GM21786 (cell line): ENCODE measurements around the gene ASTE1.
"Not testable (repeated sequence)": the region's sequence is repeated elsewhere in the genome, so short reads cannot be mapped to it uniquely, and the experiment has no call there.

Experiments
- ATAC-seq: cut with Tn5 transposase; IDR thresholded peaks from one replicate; pipeline ENCODE4 v1.9.1; 2021; ENCODE audit not compliant: unreplicated experiment

ASTE1 gene

GRCh38 chr3:131018970-131019369, 7.7 kb downstream of the ASTE1 start:
- no peak for ATAC-seq

GRCh38 chr3:131009698-131010097, 16.9 kb downstream of the ASTE1 start:
- no peak for ATAC-seq

DNA sequence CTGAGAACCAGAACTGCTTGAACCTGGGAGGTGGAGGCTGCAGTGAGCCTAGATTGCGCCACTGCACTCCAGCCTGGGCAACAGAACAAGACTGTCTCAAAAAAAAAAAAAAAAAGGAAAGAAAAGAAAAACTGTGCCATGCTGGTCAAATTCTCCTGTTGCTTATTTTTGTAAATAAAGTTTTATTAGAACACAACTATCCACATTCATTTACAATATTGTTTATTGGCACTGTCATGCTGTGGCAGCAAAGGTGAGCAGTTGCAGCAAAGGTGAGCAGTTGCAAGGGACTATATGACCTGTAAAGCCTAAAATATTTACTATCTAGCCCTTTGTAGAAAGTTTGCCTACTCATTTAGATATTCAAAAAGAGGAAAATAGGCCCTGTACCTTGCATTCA, 18.3 kb downstream of the ASTE1 start:
- ATAC-seq = no peak

GRCh38 chr3:131007782-131008181, 18.8 kb downstream of the ASTE1 start:
- ATAC-seq = no peak

- no peak for ATAC-seq
Measured at GRCh38 chr3:131007256-131007655, 19.4 kb downstream of the ASTE1 start.

GRCh38 chr3:131004603-131005002, 22.0 kb downstream of the ASTE1 start:
- ATAC-seq = no peak

- no peak for ATAC-seq
Measured at GRCh38 chr3:131001071-131001470, 25.6 kb downstream of the ASTE1 start.

DNA sequence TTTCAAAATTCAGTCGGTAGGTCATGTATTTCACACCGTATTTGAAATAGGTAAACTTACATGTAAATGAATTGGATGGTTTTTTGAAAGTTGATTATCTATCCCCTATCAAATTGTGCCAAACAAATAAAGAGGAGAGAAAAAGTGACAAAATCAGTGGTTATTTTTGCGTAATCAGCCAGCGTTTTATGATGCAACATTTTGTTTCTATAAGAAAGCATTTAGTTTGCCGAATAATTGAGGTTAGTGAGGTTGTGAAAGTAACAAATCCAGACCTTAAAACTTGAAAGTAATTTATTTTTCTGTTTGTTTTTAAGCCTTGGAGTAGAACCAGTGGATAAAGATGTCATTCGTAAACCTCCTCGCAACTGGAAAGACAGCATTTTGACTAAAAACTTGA, 29.3 kb downstream of the ASTE1 start:
- no peak for ATAC-seq

GRCh38 chr3:130992344-130992743, 34.3 kb downstream of the ASTE1 start:
- ATAC-seq = no peak

- no peak for ATAC-seq
Measured at GRCh38 chr3:130991126-130991525, 35.5 kb downstream of the ASTE1 start.

GRCh38 chr3:130990282-130990681, 36.3 kb downstream of the ASTE1 start:
- no peak for ATAC-seq

- ATAC-seq = no peak
Measured at GRCh38 chr3:130981469-130981868, 45.2 kb downstream of the ASTE1 start.

DNA sequence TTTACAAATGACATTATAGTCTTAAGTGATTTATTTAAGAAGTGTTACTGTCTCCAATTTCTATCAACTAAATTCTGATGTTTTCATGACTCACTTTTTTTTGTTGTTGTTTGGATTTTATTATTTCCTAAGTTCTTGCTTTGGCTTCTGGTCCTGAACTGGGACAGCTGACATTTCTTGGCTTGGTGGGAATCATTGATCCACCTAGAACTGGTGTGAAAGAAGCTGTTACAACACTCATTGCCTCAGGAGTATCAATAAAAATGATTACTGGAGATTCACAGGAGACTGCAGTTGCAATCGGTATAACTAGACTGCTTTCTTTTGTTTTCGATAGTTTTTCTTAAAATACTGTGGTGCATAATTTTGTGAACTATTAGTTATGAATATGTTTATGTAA, 47.5 kb downstream of the ASTE1 start:
- ATAC-seq = no peak

GRCh38 chr3:130976706-130977105, 49.9 kb downstream of the ASTE1 start:
- no peak for ATAC-seq

- no peak for ATAC-seq
Measured at GRCh38 chr3:130975251-130975650, 51.4 kb downstream of the ASTE1 start.

DNA sequence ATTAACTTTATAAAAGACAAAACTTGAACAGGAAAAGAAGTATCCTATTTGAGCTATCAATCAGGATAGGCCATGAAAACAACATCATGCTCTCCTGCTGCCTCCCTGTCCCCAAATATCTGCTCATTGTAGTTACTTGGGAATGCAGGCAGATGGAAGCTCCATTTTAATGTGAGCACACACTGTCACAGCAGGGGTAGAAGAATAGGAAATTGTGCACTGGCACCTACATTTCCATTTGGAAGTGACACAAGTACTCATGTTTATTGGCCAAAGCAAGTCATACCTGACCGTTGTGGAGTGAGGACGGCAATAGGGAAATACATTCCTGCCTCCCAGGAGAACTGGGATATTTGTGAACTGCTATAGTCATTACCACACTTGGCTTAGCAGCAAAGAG, 52.4 kb downstream of the ASTE1 start:
- ATAC-seq = no peak

DNA sequence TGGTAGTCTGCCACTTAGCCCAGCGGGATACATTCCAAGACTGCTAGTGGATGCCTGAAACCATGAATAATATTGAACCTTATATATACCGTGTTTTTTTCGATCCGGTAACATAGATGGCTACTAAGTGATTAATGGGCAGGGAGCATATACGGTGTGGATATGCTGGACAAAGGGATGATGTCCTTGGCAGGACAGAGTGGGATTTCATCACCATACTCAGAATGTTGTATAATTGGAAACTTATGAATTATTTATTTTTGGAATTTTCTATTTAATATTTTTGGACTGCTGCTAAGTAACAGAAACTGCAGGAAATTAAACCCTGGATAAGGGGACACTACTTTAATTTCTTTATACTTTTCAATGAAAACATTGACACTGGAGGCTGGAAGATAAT, 53.2 kb downstream of the ASTE1 start:
- no peak for ATAC-seq

DNA sequence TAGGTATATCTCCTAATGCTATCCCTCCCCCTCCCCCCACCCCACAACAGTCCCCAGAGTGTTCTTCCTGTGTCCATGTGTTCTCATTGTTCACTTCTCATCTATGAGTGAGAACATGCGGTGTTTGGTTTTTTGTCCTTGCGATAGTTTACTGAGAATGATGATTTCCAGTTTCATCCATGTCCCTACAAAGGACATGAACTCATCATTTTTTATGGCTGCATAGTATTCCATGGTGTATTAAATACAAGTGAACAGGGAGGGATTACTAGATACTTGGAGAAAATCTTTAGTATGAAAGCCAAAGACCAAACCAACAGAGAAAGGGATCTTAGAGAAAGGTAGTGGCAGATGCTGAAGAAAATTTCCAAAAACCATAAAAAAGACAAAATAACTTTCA, 54.0 kb downstream of the ASTE1 start:
- not testable (repeated sequence) for ATAC-seq

GRCh38 chr3:130971208-130971607, 55.4 kb downstream of the ASTE1 start:
- ATAC-seq = no peak

- ATAC-seq = no peak
Measured at GRCh38 chr3:130969621-130970020, 57.0 kb downstream of the ASTE1 start.

DNA sequence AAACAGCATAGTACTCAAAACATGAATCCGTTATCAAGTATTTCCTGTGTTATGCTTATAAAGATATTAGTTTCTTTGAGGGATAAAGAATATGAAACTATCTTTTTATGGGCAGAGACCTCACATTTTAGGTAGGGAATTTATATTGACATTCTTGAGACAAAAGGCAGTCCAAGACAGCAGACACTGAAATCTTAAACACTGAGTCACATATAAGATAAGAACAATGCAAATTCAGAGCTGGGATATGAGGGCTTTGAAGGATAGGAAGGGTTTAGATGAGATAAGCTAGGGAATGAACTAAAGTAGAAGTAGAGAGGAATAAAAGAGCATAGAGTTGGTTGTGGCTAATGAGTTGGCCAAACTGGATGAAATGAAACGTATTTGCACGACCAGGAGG, 58.4 kb downstream of the ASTE1 start:
- no peak for ATAC-seq

GRCh38 chr3:130967281-130967680, 59.3 kb downstream of the ASTE1 start:
- no peak for ATAC-seq

GRCh38 chr3:130963878-130964277, 62.7 kb downstream of the ASTE1 start:
- ATAC-seq = no peak
